Activated CD8-positive, alpha-beta memory T cell treated with anti-CD3 and anti-CD28 coated beads for 36 hours (primary cell): ENCODE data around the gene GPSM1. TPM values are rescaled to one million over a fixed set of nuclear protein-coding genes. Genes with fewer than 3 reads are reported as not detected.

ENCODE experiments used
- CTCF ChIA-PET: fragments of 350-600 bp; sonication (Branson Sonifier 250); formaldehyde crosslinking; loops from one replicate; lab custom pipeline; 2021; ENCODE audit warnings: antibody characterized with exemption; lab: Charles Lee
- POLR2A ChIA-PET: fragments of 350-600 bp; sonication (Branson Sonifier 250); formaldehyde crosslinking; loops from one replicate; lab custom pipeline; 2021; ENCODE audit warnings: antibody characterized with exemption; lab: Charles Lee
- total RNA-seq, 2 experiments: library from RNA; stranded (reverse); gene quantifications; one replicate each; pipeline ENCODE4 v1.2.3, GENCODE V29; 2021

The GPSM1 gene
- 1 to 10 TPM; 7.5 to 8.6 TPM for total RNA-seq

GRCh38 chr9:136327304-136327974 is at the start of gene GPSM1:
GPSM1 (plus strand) TSS chr9:136327539; CDS start chr9:136327696, 157 bp downstream.
- ChIA-PET CTCF (no interaction called here), POLR2A (no interaction called here)

GRCh38 chr9:136277746-136278145 is 49.6 kb upstream of the GPSM1 start:
- ChIA-PET CTCF (interaction anchor here (0.7 kb wide), 1 partner anchor 107 kb away, joined by 4 read pairs; no protein-coding TSS in a partner anchor), POLR2A (no interaction called here)

GRCh38 chr9:136278221-136278620 is 49.1 kb upstream of the GPSM1 start:
- CTCF ChIA-PET: interaction anchor here (0.7 kb wide), 1 partner anchor 108 kb away, joined by 4 read pairs; no protein-coding TSS in a partner anchor

GRCh38 chr9:136278894-136279293 is 48.4 kb upstream of the GPSM1 start:
- ChIA-PET POLR2A (no interaction called here), CTCF (no interaction called here)

More at GRCh38 chr9:136278221-136278620, 49.1 kb upstream of the GPSM1 start:
- POLR2A ChIA-PET: no interaction called here

GRCh38 chr9:136279471-136279870 is 47.9 kb upstream of the GPSM1 start:
- ChIA-PET POLR2A (no interaction called here), CTCF (no interaction called here)

GRCh38 chr9:136280535-136281315 is 46.6 kb upstream of the GPSM1 start:
- CTCF ChIA-PET: interaction anchor here (1.3 kb wide), 1 partner anchor 112 kb away, joined by 3 read pairs; no protein-coding TSS in a partner anchor
- POLR2A ChIA-PET: no interaction called here

- ChIA-PET CTCF (interaction anchor here (1.3 to 2.2 kb wide), 2 partner anchors 111 to 113 kb away, joined by 3 to 8 read pairs; no protein-coding TSS in a partner anchor), POLR2A (interaction anchor here (0.6 kb wide), 1 partner anchor 199 kb away, joined by 6 read pairs; no protein-coding TSS in a partner anchor)
Measured at GRCh38 chr9:136281421-136282271, 45.7 kb upstream of the GPSM1 start.

- ChIA-PET CTCF (interaction anchor here (0.6 to 2.2 kb wide), 3 partner anchors 15 to 114 kb away, joined by 3 to 8 read pairs (median 3); no protein-coding TSS in a partner anchor), POLR2A (interaction anchor here (0.6 kb wide), 1 partner anchor 198 kb away, joined by 6 read pairs; no protein-coding TSS in a partner anchor)
Measured at GRCh38 chr9:136282272-136282861, 45.0 kb upstream of the GPSM1 start.

GRCh38 chr9:136283291-136284235 is 43.8 kb upstream of the GPSM1 start:
- ChIA-PET CTCF (interaction anchor here (0.6 to 2.2 kb wide), 12 partner anchors 11 to 280 kb away, joined by 3 to 8 read pairs (median 4); no protein-coding TSS in a partner anchor), POLR2A (no interaction called here)

- CTCF ChIA-PET: interaction anchor here (0.6 to 1.7 kb wide), 10 partner anchors 17 to 1486 kb away, joined by 3 to 5 read pairs (median 4); no protein-coding TSS in a partner anchor
- POLR2A ChIA-PET: no interaction called here
Measured at GRCh38 chr9:136284311-136284710, 43.0 kb upstream of the GPSM1 start.

GRCh38 chr9:136284951-136285350 is 42.4 kb upstream of the GPSM1 start:
- ChIA-PET POLR2A (no interaction called here), CTCF (interaction anchor here (0.7 kb wide), 1 partner anchor 1486 kb away, joined by 3 read pairs; no protein-coding TSS in a partner anchor)

- ChIA-PET POLR2A (no interaction called here), CTCF (no interaction called here)
Measured at GRCh38 chr9:136285501-136286358, 41.6 kb upstream of the GPSM1 start.

GRCh38 chr9:136286359-136286986 is 40.9 kb upstream of the GPSM1 start:
- POLR2A ChIA-PET: no interaction called here
- CTCF ChIA-PET: no interaction called here

- ChIA-PET CTCF (no interaction called here), POLR2A (no interaction called here)
Measured at GRCh38 chr9:136286987-136287379, 40.4 kb upstream of the GPSM1 start.

GRCh38 chr9:136287960-136288753 is 39.2 kb upstream of the GPSM1 start:
- CTCF ChIA-PET: no interaction called here
- POLR2A ChIA-PET: no interaction called here
